Ovary (tissue), 9 donors: Measurements from ENCODE around the gene FTO. TPM values are rescaled to one million over a fixed set of nuclear protein-coding genes. Genes with fewer than 3 reads are reported as not detected.

Experiments
- DNase-seq, 5 donors: peaks; one replicate each; pipeline ENCODE4 v3.0.0-alpha.2; 2019 to 2020
- H3K27ac ChIP-seq, 2 donors: fragments of 200-600 bp; one replicate each; pipeline versions ENCODE4 v1.5.1 to v1.8.0; 2019 to 2022
- H3K27me3 ChIP-seq: fragments of 200-600 bp; one replicate; pipeline ENCODE4 v1.8.0; 2022
- H3K36me3 ChIP-seq: fragments of 200-600 bp; sonication (generic); one replicate; pipeline ENCODE4 v1.5.1; 2019
- H3K4me1 ChIP-seq: one replicate; pipeline ENCODE4 v1.8.1; 2013; ENCODE audit warnings: mild to moderate bottlenecking, moderate library complexity; ENCODE audit not compliant: insufficient read depth
- H3K4me3 ChIP-seq: fragments of 200-600 bp; sonication (generic); one replicate; pipeline ENCODE4 v1.5.1; 2017
- H3K9me3 ChIP-seq, 2 donors: fragments of 200-600 bp in 1 of 2; sonication (generic) in 1 of 2; one replicate each; pipeline versions ENCODE4 v1.5.1 to v1.8.1; 2013 to 2019; ENCODE audit warnings: mild to moderate bottlenecking in 1 of 2, moderate library complexity in 1 of 2
- CTCF ChIP-seq, 3 donors: fragments of 450-650 bp in 2 of 3; fragments of 200-600 bp in 1 of 3; IDR thresholded peaks; one replicate each; pipeline versions ENCODE4 v1.5.1 to v1.8.0; 2016 to 2022; ENCODE audit warnings: antibody characterized with exemption in 3 of 3, mild to moderate bottlenecking in 1 of 3
- EP300 ChIP-seq: sonication (generic); formaldehyde crosslinking; IDR thresholded peaks from one replicate; pipeline ENCODE4 v1.6.1; 2017; ENCODE audit warnings: antibody characterized with exemption
- POLR2A ChIP-seq: fragments of 450-650 bp; IDR thresholded peaks from one replicate; pipeline ENCODE4 v1.6.1; 2017; ENCODE audit warnings: antibody characterized with exemption, mild to moderate bottlenecking, moderate library complexity
- WGBS, 3 donors: extraction: QIAGEN DNeasy Blood & Tissue Kit in 1 of 3; methylation state at CpG; one replicate each; pipeline versions ENCODE4 v1.1.5 to v1.1.7; 2013 to 2017; 5-methylcytosine and 5-hydroxymethylcytosine counted together
- intact Hi-C, 4 donors: fragments of 100-400 bp; cut with DNase I; formaldehyde crosslinking; loops; one replicate each; pipeline versions ENCODE4 v1.11.0 to v1.15.1; 2022 to 2023
- polyA plus RNA-seq, 2 donors: library from polyadenylated mRNA; stranded (reverse); fragments of 200-250 nt in 1 of 2; fragments of 350-450 nt in 1 of 2; fragmentation: Illumina TruSeq in 1 of 2; extraction: RNeasy Lipid Tissue Mini Kit (QIAGEN cat#74804) in 1 of 2; gene quantifications; one replicate each; pipeline ENCODE4 v1.2.3, GENCODE V29; 2013 to 2014
- total RNA-seq, 7 donors: library from RNA; depleted of rRNA in 2 of 7; stranded (reverse); fragments of >200 nt in 2 of 7; fragmentation: NEBNext Ultra II Directional in 3 of 7; extraction: Animal tissue kit (Norgen Biotek cat#: 25700) in 3 of 7; gene quantifications; one replicate each; pipeline versions ENCODE4 v1.1.0 to v1.2.4, GENCODE V29; 2016 to 2023
- donor health status: DM: no; HTN: no; CAD: no; lungs with moderate emphysema.
- donor health status: DM: no; HTN: no; CAD: no.
- donor health status: Bipolar disorder and iron deficiency.
- donor health status: DM: yes; HTN: yes; CAD: no.
- donor health status: DM: no; HTN: no; CAD: no.
- donor health status: DM: yes; HTN: yes; CAD: no.

FTO gene
- total and polyA plus RNA-seq, 9 donors, result 43.6 to 128 (median 91.4) TPM

GRCh38 chr16:53781023-53781605 lies 77.2 kb downstream of the FTO start:
- H3K27me3 ChIP-seq, result no peaks in the 10 kb centered on the region
- no peak overlapping the region for H3K27ac ChIP-seq
- no peaks in the 10 kb centered on the region for H3K4me1 ChIP-seq
- no peak for DNase-seq
- H3K4me3 ChIP-seq, result no peak overlapping the region
- no peak for TF ChIP-seq CTCF (IDR thresholded peaks at IDR 0.05)
- no peak for TF ChIP-seq POLR2A
- H3K9me3 ChIP-seq, result no peaks in the 10 kb centered on the region
- H3K36me3 ChIP-seq, result no peaks in the 10 kb centered on the region
- intact Hi-C loops, result no loop called here
- 97 to 100% (median 97%) methylated on average over 1 of the region's 1 CpG for WGBS, 3 donors

GRCh38 chr16:53782148-53782547 lies 78.2 kb downstream of the FTO start:
- no peak for TF ChIP-seq POLR2A
- intact Hi-C loops, result no loop called here
- no peaks in the 10 kb centered on the region for H3K4me1 ChIP-seq
- H3K27me3 ChIP-seq, result no peaks in the 10 kb centered on the region
- no peak overlapping the region for H3K27ac ChIP-seq
- no peak for DNase-seq
- H3K4me3 ChIP-seq, result no peak overlapping the region
- H3K36me3 ChIP-seq, result no peaks in the 10 kb centered on the region
- no peaks in the 10 kb centered on the region for H3K9me3 ChIP-seq
- WGBS, 3 donors, result 88 to 96% (median 93%) methylated on average over 3 of the region's 3 CpGs

GRCh38 chr16:53784291-53784690 lies 80.3 kb downstream of the FTO start:
- Histone ChIP-seq H3K27me3 (no peaks in the 10 kb centered on the region), H3K4me1 (no peaks in the 10 kb centered on the region), H3K4me3 (no peak overlapping the region), H3K9me3 (no peaks in the 10 kb centered on the region), H3K27ac (no peak overlapping the region), H3K36me3 (no peaks in the 10 kb centered on the region)
- TF ChIP-seq POLR2A (no peak), CTCF (IDR thresholded peaks at IDR 0.05) (no peak), EP300 (no peak)
- intact Hi-C loops, result no loop called here
- DNase-seq, result no peak
- WGBS, 3 donors, result 96 to 98% (median 97%) methylated on average over 1 of the region's 1 CpG

- no peak overlapping the region for H3K27ac ChIP-seq
- no peaks in the 10 kb centered on the region for H3K9me3 ChIP-seq
- intact Hi-C loops, result no loop called here
- TF ChIP-seq EP300 (no peak), POLR2A (no peak), CTCF (IDR thresholded peaks at IDR 0.05) (no peak)
- H3K4me1 ChIP-seq, result no peaks in the 10 kb centered on the region
- H3K4me3 ChIP-seq, result no peak overlapping the region
- no peaks in the 10 kb centered on the region for H3K27me3 ChIP-seq
- no peak for DNase-seq
- H3K36me3 ChIP-seq, result no peaks in the 10 kb centered on the region
Measured at GRCh38 chr16:53785044-53785443, 81.1 kb downstream of the FTO start.

GRCh38 chr16:53785916-53786315 lies 82.0 kb downstream of the FTO start:
- intact Hi-C loops, result no loop called here
- TF ChIP-seq POLR2A (no peak), CTCF (IDR thresholded peaks at IDR 0.05) (no peak), EP300 (no peak)
- WGBS, 3 donors, result 68 to 94% (median 77%) methylated on average over 3 of the region's 3 CpGs
- no peak for DNase-seq
- H3K27me3 ChIP-seq, result no peaks in the 10 kb centered on the region
- H3K36me3 ChIP-seq, result no peaks in the 10 kb centered on the region
- H3K4me1 ChIP-seq, result no peaks in the 10 kb centered on the region
- H3K27ac ChIP-seq, result no peak overlapping the region
- H3K4me3 ChIP-seq, result no peak overlapping the region
- H3K9me3 ChIP-seq, result no peaks in the 10 kb centered on the region
